ENCODE measurements around the gene PGPEP1. TPM values are rescaled to one million over a fixed set of nuclear protein-coding genes. Genes with fewer than 3 reads are reported as not detected.

Gene PGPEP1
- polyA plus RNA-seq (ENCODE audit: insufficient read length in 3 of 3) = 10 to 100 TPM; 21.3 to 33.2 (median 32.1) TPM
- long read RNA-seq, donor 1 = 0 reads
- long read RNA-seq, donor 2, full-length matches to known transcripts = 4 of 4 reads
- long read RNA-seq, donor 2, partial matches to known transcripts = 0 of 4 reads
- long read RNA-seq, donor 2, other reads (novel, unspliced or antisense) = 0 of 4 reads
- long read RNA-seq, donor 3, partial matches to known transcripts = 0 of 1 reads
- long read RNA-seq, donor 3, other reads (novel, unspliced or antisense) = 0 of 1 reads
- long read RNA-seq, donor 4, full-length matches to known transcripts = 2 of 2 reads
- long read RNA-seq, donor 4, partial matches to known transcripts = 0 of 2 reads
- long read RNA-seq, donor 4, other reads (novel, unspliced or antisense) = 0 of 2 reads
- long read RNA-seq, donor 5 = 0 reads
- long read RNA-seq, donor 6, full-length matches to known transcripts = 3 of 164 reads
- long read RNA-seq, donor 6, partial matches to known transcripts = 153 of 164 reads
- long read RNA-seq, donor 6, other reads (novel, unspliced or antisense) = 8 of 164 reads
- long read RNA-seq, donor 7 = 0 reads
- long read RNA-seq, donor 8 = 0 reads
- long read RNA-seq, donor 9, full-length matches to known transcripts = 5 of 5 reads
- long read RNA-seq, donor 9, partial matches to known transcripts = 0 of 5 reads
- long read RNA-seq, donor 9, other reads (novel, unspliced or antisense) = 0 of 5 reads
- long read RNA-seq, donor 10, full-length matches to known transcripts = 1 of 1 reads
- long read RNA-seq, donor 10, partial matches to known transcripts = 0 of 1 reads
- long read RNA-seq, donor 10, other reads (novel, unspliced or antisense) = 0 of 1 reads
- long read RNA-seq, donor 11, full-length matches to known transcripts = 3 of 3 reads
- long read RNA-seq, donor 11, partial matches to known transcripts = 0 of 3 reads
- long read RNA-seq, donor 11, other reads (novel, unspliced or antisense) = 0 of 3 reads
- long read RNA-seq, donor 12, full-length matches to known transcripts = 2 of 2 reads
- long read RNA-seq, donor 12, partial matches to known transcripts = 0 of 2 reads
- long read RNA-seq, donor 12, other reads (novel, unspliced or antisense) = 0 of 2 reads
- long read RNA-seq, donor 13, full-length matches to known transcripts = 2 of 17 reads
- long read RNA-seq, donor 13, partial matches to known transcripts = 15 of 17 reads
- long read RNA-seq, donor 13, other reads (novel, unspliced or antisense) = 0 of 17 reads
- long read RNA-seq, donor 14 = 0 reads
- long read RNA-seq, donor 15 = 0 reads
- long read RNA-seq, donor 16, full-length matches to known transcripts = 3 of 3 reads
- long read RNA-seq, donor 16, partial matches to known transcripts = 0 of 3 reads
- long read RNA-seq, donor 16, other reads (novel, unspliced or antisense) = 0 of 3 reads

- DNase-seq = no peak
These were observed at the start of gene PGPEP1 for GRCh38 chr19:18340190-18340989. PGPEP1 (plus strand) TSS chr19:18340598; CDS start chr19:18340682, 84 bp downstream.

DNA sequence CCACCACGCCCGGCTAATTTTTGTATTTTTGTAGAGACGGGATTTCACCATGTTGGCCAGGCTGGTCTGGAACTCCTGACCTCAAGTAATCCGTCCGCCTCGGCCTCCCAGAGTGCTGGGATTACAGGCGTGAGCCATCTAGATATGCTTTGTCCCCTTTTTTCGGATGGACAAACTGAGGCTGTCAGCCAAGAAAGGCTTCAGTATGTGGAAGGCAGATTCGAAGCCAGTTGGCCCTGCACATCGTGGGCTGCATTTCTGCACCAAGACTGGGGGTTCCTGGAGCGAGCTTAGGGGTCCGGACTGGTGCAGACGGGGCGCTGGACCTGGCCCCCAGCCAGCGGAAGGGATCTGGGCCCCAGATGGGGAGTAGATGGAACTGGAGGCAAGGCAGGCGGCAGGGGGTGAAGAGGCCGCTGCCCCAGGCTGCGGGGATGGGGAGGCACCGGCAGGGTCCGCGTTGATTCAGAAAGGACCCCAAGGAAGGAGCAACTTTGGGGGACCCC is 49.3 kb upstream of the PGPEP1 start:
- no peak for DNase-seq

GRCh38 chr19:18291590-18292461 is 48.6 kb upstream of the PGPEP1 start:
- DNase-seq = peak; percentile 90

DNA sequence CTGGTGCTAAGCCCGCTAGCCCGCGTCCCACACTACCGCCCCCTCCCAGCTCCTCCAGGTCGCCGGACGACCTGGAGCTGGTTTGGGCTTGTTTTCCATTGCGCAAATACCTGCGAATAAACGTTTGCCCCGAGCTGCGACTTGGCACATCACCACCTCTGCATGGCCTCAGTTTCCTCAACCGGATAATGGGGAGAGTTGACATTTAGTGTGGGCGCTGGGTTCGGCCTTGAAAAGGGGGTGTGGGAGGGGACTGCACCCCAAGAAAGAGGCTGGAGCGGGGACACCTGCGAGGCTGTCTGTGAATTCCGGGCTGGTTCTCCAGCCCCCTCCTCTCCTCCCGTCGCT is 48.0 kb upstream of the PGPEP1 start:
- DNase-seq = no peak

- DNase-seq = peak; percentile 85
These were observed 47.4 kb upstream of the PGPEP1 start for GRCh38 chr19:18292810-18293641.

GRCh38 chr19:18293642-18294466 is 46.5 kb upstream of the PGPEP1 start:
- no peak for DNase-seq

- no peak for DNase-seq
These were observed 45.9 kb upstream of the PGPEP1 start for GRCh38 chr19:18294467-18294864.

GRCh38 chr19:18295034-18295451 is 45.4 kb upstream of the PGPEP1 start:
- no peak for DNase-seq

- DNase-seq = no peak
These were observed 43.1 kb upstream of the PGPEP1 start for GRCh38 chr19:18297308-18297707.

DNA sequence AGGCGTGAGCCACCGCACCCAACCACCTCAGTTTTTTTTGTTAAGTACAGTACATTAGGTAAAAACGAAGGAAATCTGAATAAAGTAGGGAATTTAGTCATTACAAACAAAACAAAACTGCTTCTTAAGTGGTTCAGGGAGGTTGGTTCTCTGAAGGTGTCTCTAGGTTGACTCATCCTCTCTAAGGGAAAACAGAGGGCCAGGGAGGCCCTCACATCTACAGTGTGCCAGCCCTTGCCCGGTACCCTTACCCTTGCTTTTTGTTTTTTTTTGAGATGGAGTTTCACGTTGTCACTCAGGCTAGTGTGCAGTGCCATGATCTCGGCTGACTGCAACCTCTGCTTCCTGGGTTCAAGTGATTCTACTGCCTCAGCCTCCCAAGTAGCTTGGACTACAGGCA is 41.8 kb upstream of the PGPEP1 start:
- DNase-seq = no peak

DNA sequence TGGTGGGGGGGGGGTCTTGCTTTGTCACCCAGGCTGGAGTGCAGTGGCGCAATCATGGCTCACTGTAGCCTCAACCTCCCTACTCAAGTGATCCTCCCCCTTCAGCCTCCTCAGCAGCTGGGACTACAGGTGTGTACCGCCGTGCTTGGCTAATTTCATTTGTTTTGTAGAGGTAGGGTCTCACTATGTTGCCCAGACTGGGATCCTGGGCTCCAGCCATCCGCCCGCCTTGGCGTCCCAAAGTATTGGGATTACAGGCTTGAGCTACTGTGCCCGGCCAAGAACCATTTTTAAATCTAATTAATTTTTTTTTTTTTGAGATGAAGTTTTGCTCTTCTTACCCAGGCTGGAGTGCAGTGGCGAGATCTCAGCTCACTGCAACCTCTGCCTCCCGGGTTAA is 40.7 kb upstream of the PGPEP1 start:
- no peak for DNase-seq

GRCh38 chr19:18300930-18301717 is 39.3 kb upstream of the PGPEP1 start:
- DNase-seq = no peak

GRCh38 chr19:18301718-18302111 is 38.7 kb upstream of the PGPEP1 start:
- DNase-seq = no peak

DNA sequence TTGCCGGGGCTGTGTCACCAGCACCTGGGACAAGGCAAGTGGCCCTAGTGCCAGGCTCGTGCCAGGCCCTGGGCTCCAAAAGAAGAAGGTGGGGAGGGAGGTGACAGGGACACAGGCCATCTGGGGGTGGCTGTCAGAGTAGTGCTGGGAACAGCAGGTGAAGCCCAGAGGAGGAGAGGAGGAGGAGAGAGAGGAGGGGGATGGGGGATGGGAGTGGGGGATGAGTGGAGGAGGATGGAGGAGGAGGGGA is 36.3 kb upstream of the PGPEP1 start:
- no peak for DNase-seq

DNA sequence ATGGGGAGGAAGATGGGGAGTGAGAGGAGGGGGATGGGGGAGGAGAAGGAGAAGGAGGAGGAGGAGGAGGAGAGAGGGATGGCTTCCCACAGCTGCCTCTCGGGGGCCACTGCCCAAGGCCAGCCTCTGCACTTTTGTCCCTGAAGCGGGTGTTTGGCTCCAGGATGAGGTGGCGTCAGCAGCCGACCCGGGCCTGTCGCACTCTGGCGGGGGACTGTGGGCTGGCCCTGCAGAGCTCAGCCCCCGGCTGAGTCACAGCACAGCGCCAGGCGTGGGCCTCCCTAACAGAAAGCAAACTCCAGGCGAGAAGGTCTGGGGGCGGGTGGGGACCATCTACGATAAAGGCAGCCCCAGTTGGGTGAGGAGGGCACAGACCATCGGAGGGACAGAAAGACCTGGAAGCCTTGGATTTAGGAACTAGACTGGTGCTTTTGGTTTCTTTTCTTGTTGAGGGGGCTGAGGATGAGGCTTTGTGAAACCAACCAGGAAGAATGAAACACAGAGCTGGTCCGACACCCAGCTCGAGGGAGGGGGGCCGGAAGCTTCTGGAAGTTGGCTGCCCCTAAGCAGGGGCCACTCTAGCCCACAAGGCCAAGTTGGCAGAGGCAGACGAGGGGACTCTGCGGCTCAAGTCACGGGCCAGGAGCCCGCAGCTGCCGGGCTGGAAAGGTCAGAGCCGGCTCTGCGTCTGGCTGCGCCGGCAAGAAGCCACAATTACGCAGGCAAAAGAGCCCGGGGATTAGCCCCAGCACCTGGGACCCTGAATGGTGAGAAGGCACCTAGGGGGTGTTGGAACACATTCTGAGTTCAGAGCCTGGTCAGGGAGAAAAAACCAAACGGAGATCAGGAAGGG is 35.7 kb upstream of the PGPEP1 start:
- DNase-seq = peak; percentile 79

DNA sequence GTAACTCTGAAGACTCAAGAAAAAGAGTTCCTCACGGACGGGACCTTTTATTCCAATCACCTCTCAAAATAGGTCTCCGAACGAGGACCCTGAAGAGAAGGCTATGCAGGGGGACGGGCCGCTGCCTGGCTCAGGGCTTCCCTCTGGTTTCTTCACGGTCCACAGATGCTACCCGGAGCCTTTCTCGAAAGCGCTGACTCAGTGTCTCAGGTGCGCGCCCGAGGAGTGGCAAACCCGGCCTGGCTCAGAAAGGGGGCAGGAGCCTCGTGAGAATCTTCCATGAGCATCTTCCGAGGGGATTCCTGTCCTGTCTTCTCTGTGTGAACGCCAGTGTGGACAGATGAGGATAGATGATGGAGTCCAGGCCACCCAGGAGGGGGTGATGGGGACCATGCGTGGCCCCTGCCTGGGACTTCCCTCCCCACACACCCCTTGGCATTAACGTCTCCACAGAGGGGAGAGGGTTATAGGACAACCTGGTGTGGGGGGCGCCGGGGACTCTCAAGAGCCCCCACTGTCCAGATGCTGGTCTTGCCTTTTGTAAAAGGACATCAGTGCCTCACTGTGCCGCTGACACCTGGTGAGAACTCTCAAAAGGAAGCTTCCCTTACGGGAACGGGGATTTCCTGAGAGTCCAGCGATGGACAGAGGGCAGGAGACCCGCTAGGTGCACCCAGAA is 34.0 kb upstream of the PGPEP1 start:
- DNase-seq = no peak
